ENCODE results near the gene MPG. TPM values are rescaled to one million over a fixed set of nuclear protein-coding genes. Genes with fewer than 3 reads are reported as not detected.

The MPG gene
- total and polyA plus RNA-seq, 2 of the 8 experiments (the other 6 are each of a cell fraction or from before 2014, with no cell fraction given) = 37.6 to 83.7 TPM

DNA sequence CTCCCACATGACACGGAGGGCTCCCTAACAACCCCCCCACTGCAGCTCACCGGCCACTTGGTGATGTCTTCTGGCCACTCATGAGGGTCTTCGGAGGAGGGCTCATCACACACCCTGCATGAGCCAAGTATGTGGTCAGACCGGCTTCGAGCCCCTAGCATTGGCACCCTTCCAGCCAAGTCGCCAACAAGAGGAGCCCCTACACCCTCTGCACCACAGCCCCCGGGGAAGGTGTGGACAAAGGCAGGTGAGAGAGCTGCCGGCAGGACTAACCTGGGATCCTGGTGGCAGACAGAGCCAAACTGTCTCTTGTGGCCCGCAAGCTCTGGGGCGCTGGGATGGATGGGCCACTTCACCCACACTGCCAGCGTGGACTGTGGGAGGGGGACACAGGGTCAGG, 17.9 kb upstream of the MPG start:
- Histone ChIP-seq H3K56ac (replicated peaks; ENCODE audit: insufficient read length, low read depth, low read length) (no peak overlapping the region), H2AFZ (ENCODE audit: low read length) (no peak overlapping the region), H3K79me1 (ENCODE audit: low read depth, low read length) (no peaks in the 10 kb centered on the region; the same call in 1 of the 2 replicates), H4K5ac (ENCODE audit: insufficient read length, low read depth, low read length) (no peak overlapping the region), H3K14ac (ENCODE audit: insufficient read length) (no peak overlapping the region), H2BK5ac (ENCODE audit: low read depth, low read length) (no peak overlapping the region), H4K8ac (ENCODE audit: extremely low read depth, insufficient read depth, low read length) (no peak overlapping the region), H2BK20ac (ENCODE audit: low read length) (no peak overlapping the region), H3K4ac (replicated peaks; ENCODE audit: insufficient read length, low read depth, low read length) (no peak overlapping the region), H2BK120ac (replicated peaks; ENCODE audit: low read depth, low read length) (no peak overlapping the region), H3K9ac (replicated peaks in 1 of 4; ENCODE audit: extremely low read depth in 1 of 4, low read depth in 3 of 4, low read length in 3 of 4) (no peak overlapping the region), H3K18ac (ENCODE audit: extremely low read depth, low read length) (no peak overlapping the region), H4K20me1 (replicated peaks in 1 of 2; ENCODE audit: control insufficient read depth in 1 of 2, insufficient read depth in 2 of 2, low read length in 2 of 2) (peaks cover 7 to 22% of the 10 kb centered on the region in 2 experiments), H3K9me3 (ENCODE audit: insufficient read depth in 2 of 2, low read depth in 1 of 2, low read length in 1 of 2) (no peaks in the 10 kb centered on the region), H3K23ac (ENCODE audit: insufficient read length) (no peak overlapping the region), H3K4me1 (replicated peaks in 1 of 4; ENCODE audit: control insufficient read depth in 3 of 4, insufficient read depth in 4 of 4, low read length in 3 of 4) (no peaks in the 10 kb centered on the region), H3K4me3 (ENCODE audit: extremely low read depth in 1 of 4, insufficient read depth in 2 of 4, low read depth in 3 of 4, low read length in 4 of 4) (no peak overlapping the region), H3K23me2 (ENCODE audit: low read depth, low read length) (no peaks in the 10 kb centered on the region), H2AK5ac (ENCODE audit: low read depth, low read length) (no peak overlapping the region), H2BK15ac (ENCODE audit: low read length) (no peak overlapping the region), H2BK12ac (ENCODE audit: low read depth, low read length) (no peak overlapping the region), H3K27ac (ENCODE audit: low read depth, low read length) (no peak overlapping the region), H3K79me2 (ENCODE audit: control insufficient read depth in 1 of 2, insufficient read depth in 2 of 2, low read length in 2 of 2) (no peaks in the 10 kb centered on the region), H3K36me3 (ENCODE audit: control insufficient read depth in 2 of 4, insufficient read depth in 4 of 4, low read length in 3 of 4) (peaks cover 24 to 50% (median 41%) of the 10 kb centered on the region in 4 experiments), H4K91ac (replicated peaks; ENCODE audit: insufficient read length, low read length) (no peak overlapping the region), H3K4me2 (ENCODE audit: insufficient read depth in 1 of 2, low read depth in 2 of 2, low read length in 2 of 2) (no peak overlapping the region), H3K27me3 (replicated peaks in 1 of 4; ENCODE audit: control insufficient read depth in 3 of 4, extremely low read depth in 1 of 4, insufficient read depth in 3 of 4, low read length in 3 of 4) (no peaks in the 10 kb centered on the region)
- FAIRE-seq (no peak), DNase-seq (ENCODE audit: low read depth in 1 of 2, low spot score in 2 of 2) (no peak)
- 90% methylated on average over 10 of the region's 11 CpGs; no CpG with 5 or more reads in 1 of the 2 experiments for WGBS, 2 experiments (ENCODE audit: extremely low coverage in 1 of 2, insufficient coverage in 1 of 2, insufficient read length in 1 of 2, insufficient replicate concordance in 2 of 2, low coverage in 1 of 2, low lambda C conversion rate in 2 of 2, missing lambda C conversion rate in 1 of 2)
- TF ChIP-seq RAD21 (IDR thresholded peaks at IDR 0.05 in 1 of 2, conservative IDR thresholded peaks at IDR 0.05 in 1 of 2; ENCODE audit: low read depth in 2 of 2, low read length in 2 of 2) = no peak
- ChIA-PET POLR2A (ENCODE audit: partially characterized antibody) (interaction anchor here (0.8 to 16.6 kb wide), 8 partner anchors 9 to 47 kb away, joined by 3 to 153 read pairs (median 4); no protein-coding TSS in a partner anchor), CTCF (ENCODE audit: partially characterized antibody) (interaction anchor here (1.4 to 21.2 kb wide), 2 partner anchors 9 to 26 kb away, joined by 5 to 856 read pairs; partner anchors contain the start of gene MPG)

All from H1 (cell line).